Germinal center (tissue), 1 donor: Measurements from ENCODE around the gene MKRN2.
"Not testable (repeated sequence)": the region's sequence is repeated elsewhere in the genome, so short reads cannot be mapped to it uniquely, and the experiment has no call there.

Source experiments
- DNase-seq: peaks from one replicate; pipeline ENCODE4 v3.0.0; 2012; ENCODE audit warnings: mixed read lengths, low spot score

The MKRN2 gene

GRCh38 chr3:12588039-12589009 lies 31.4 kb downstream of the MKRN2 start:
- DNase-seq = no peak

DNA sequence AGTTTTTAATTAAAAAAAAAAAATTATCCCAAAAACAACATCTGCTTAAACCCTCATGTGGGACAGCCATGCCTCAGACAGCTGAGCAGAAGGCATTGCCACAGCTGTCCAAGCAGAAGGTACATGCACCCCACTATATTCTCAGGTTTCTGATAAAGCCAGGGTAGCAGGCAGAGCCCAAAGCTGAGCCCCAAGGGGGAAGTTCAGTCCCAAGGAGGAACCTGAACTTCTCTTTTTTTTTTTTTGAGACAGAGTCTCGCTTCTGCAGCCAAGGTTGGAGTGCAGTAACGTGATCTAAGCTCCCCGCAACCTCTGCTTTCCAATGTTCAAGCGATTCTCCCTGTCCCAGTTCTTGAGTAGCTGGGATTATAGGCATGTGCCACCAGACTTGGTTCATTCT lies 33.2 kb downstream of the MKRN2 start:
- peak; percentile 58 for DNase-seq

GRCh38 chr3:12591456-12591855 lies 34.6 kb downstream of the MKRN2 start:
- no peak for DNase-seq

- no peak for DNase-seq
Measured at GRCh38 chr3:12591997-12592715, 35.3 kb downstream of the MKRN2 start.

GRCh38 chr3:12593473-12593872 lies 36.6 kb downstream of the MKRN2 start:
- no peak for DNase-seq

GRCh38 chr3:12598890-12599289 lies 42.0 kb downstream of the MKRN2 start:
- DNase-seq = no peak

DNA sequence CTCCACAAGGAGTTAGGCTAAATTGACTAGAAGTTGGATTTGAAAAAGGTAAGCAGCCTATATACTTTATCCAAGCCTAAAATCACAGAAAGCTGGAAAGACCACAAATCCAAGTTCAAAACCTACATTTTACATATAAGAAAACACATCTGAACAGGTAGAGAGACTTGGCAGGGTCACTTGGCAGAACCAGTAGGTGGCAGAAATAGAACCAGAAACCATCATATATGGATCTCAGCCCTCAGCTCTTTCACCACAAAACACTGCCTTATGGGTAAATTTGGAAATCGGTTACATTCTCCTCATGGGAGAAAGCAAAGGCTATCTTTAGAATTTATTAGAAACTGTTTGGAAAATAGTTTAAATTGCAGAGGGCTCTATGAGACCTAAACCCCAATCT lies 44.2 kb downstream of the MKRN2 start:
- no peak for DNase-seq

GRCh38 chr3:12603969-12604368 lies 47.1 kb downstream of the MKRN2 start:
- no peak for DNase-seq

DNA sequence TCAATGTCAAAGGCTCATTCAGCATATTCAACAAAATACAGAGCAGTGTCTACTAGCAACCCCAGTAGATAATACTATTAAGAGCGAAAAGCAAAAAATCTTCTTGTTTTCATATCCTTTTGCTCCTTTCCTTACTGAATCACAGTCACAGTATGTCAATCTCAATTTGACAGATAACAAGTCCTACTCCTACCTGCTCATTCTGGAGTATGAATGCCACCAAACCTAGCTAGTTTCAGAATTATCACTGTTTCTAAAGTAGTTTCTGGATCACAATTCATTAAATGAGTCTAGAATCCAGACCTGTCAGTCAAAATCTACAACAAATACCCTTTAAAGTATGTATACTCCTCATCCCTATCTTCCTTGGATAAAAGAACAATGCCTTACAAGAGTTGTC lies 51.5 kb downstream of the MKRN2 start:
- DNase-seq = no peak

- DNase-seq = no peak
Measured at GRCh38 chr3:12611117-12611516, 54.2 kb downstream of the MKRN2 start.

GRCh38 chr3:12612514-12613226 lies 55.8 kb downstream of the MKRN2 start:
- DNase-seq = no peak

DNA sequence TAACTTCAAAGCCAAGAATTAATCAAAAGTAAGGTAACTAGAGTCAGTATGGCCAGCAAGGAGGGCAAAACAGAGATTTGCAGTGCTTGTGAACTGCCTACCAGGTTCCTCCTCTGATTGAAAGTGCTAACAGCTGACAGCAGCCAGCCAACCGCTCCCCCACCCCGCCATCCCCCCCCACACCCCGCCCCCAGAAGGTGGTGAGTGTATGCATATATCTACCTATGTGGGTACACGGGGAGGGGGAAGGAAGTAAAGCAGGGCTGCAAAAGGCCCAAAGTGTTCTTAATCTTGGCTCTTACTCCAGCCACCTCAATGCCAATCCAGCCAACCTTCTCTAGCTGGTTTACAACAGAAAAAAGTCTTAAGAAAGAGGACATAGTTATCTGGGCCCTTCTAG lies 56.4 kb downstream of the MKRN2 start:
- no peak for DNase-seq

DNA sequence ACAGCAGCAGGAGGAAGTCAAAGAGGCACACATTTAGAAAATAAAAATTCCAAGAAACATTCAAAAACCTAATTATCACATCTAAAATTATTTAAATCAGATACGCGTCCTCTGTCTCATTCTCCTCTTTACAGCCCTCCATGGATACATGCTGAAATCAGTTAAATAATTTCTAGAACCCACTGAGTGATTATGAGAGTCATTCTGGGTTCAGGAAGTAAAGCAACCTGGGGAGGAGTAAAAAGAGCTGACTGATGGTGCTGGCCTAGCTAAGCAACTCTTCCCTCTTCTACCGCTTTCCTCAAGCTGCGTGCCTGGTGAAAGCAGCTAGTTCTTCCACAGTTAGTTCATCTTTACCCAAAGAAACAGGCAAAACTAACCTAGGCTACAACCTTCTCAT lies 58.4 kb downstream of the MKRN2 start:
- DNase-seq = no peak

DNA sequence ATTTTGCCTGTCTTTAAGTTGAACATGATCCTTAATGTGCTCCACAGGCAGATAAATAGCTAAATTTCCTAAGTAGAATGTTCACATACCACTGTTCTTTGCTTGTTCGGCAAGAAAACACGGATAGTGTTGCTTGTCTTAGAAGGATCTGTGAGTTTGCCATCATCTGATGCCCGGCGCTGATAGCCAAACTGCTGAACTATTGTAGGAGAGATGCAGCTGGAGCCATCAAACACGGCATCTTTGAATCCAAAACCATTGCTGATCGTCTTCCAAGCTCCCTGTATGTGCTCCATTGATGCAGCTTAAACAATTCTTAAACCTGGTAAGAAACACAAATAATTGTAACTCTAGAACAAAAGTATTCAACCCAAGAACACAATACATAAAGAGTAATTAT lies 61.5 kb downstream of the MKRN2 start:
- DNase-seq = no peak

- DNase-seq = no peak
Measured at GRCh38 chr3:12620305-12620704, 63.4 kb downstream of the MKRN2 start.

DNA sequence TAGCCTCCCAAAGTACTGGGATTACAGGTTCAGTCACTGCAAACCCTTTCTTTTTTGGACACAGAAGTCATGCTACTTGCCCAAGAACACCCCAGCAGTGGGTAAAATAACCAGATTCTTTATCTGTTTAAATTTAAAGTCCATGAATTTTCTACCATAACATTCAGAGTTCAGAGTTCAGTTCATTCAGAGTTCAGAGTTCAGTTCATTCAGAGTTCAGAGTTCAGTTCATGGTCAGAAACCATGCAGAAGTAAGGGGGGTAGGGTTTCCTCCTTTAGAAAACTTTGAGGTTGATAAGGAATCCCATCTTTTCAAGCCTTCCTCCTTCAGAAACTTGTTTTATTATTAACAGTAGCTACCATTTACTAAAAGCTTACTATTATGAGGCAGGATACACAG lies 63.8 kb downstream of the MKRN2 start:
- no peak for DNase-seq

DNA sequence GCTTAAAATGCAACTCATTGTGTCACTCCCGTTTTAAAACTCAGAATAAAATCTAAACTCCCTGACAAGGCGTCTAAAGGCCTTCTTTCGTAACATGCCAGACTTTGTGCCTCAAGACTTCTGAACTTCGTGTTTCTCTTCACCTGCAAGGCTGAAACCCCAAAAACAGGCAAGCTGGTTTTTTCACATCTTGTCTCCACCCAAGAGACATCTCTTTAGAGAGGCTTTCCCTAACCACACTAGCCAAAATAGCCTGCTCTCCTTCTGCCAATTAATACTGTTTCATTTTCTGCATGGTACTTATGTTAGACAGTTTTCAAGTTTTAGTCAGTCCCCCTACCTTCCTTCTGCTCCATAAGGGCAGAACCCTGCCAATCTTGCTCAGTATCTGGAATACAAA lies 65.4 kb downstream of the MKRN2 start:
- no peak for DNase-seq

DNA sequence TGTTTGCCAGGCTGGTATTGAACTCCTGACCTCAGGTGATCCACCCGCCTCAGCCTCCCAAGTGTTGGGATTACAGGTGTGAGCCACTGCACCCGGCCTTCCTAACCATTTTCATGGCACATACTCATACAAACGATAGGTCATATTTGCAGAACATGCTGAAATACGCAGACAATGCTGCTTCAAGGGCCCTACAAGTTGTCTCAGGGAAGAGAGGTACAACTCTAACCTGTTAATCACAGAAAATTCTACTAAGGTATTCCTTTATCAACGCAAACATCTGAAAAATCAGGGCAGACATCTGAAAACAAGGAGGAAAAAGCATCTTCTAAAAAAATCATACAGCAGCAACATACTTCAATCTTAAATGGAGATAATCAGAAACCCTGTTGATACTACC lies 67.2 kb downstream of the MKRN2 start:
- DNase-seq = no peak

- not testable (repeated sequence) for DNase-seq
Measured at GRCh38 chr3:12624964-12625363, 68.1 kb downstream of the MKRN2 start.

DNA sequence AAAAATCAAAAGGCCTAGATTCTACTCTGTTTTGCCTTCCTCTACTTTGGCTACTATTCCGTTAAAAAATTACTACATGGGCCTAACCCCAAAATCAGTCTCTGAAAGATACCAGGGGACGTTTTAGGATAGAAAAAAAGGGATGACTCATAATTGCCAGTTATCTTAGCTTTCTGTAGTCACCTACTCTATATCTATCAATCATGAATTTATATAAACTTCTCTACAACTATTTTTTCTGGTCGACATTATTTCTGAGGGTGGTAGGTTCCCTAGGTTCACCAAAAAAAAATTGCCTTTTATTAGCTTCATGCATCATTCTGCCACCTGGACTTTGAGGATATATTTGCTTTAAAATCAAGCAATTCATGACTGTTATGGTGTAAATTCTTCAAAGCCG lies 70.5 kb downstream of the MKRN2 start:
- DNase-seq = no peak

GRCh38 chr3:12628813-12629212 lies 71.9 kb downstream of the MKRN2 start:
- no peak for DNase-seq

- DNase-seq = no peak
Measured at GRCh38 chr3:12629560-12629959, 72.7 kb downstream of the MKRN2 start.

GRCh38 chr3:12630292-12630691 lies 73.4 kb downstream of the MKRN2 start:
- DNase-seq = no peak
